HEK293 (cell line): ENCODE results near the gene SLC51B.

Source experiments
- CTCF ChIA-PET: fragments of 350-600 bp; formaldehyde crosslinking; extraction: SDS; loops from one replicate; lab custom pipeline; 2021; ENCODE audit warnings: antibody characterized with exemption; lab: Yijun Ruan, JAX
- POLR2A ChIA-PET: fragments of 300-600 bp; formaldehyde crosslinking; extraction: SDS; loops from one replicate; lab custom pipeline; 2020; ENCODE audit warnings: antibody characterized with exemption, inconsistent platforms; lab: Yijun Ruan, JAX
- H3K27ac ChIP-seq: fragments of 200-500 bp; sonication (Bioruptor generic); 2 replicates; pipeline ENCODE4 v1.5.1; 2014; ENCODE audit warnings: low read depth, low read length, control low read depth, inconsistent platforms; ENCODE audit errors: extremely low read depth
- H3K36me3 ChIP-seq, 2 experiments: fragments of 200-500 bp in 1 of 2; sonication (Bioruptor generic) in 1 of 2; 1 replicate in 1 of 2; 2 replicates in 1 of 2; pipeline ENCODE4 v1.5.1; 2014 to 2017; ENCODE audit warnings: inconsistent platforms in 2 of 2, low read length in 2 of 2; ENCODE audit not compliant: control insufficient read depth in 2 of 2, insufficient read depth in 1 of 2
- H3K4me1 ChIP-seq: fragments of 200-500 bp; sonication (Bioruptor generic); 2 replicates; pipeline ENCODE4 v1.5.1; 2014; ENCODE audit warnings: mild to moderate bottlenecking, low read length, inconsistent platforms; ENCODE audit not compliant: control insufficient read depth, insufficient read depth
- H3K4me3 ChIP-seq: 2 replicates; pipeline ENCODE4 v1.5.1; 2011; ENCODE audit warnings: low read depth, mild to moderate bottlenecking, control low read depth, low read length, moderate library complexity
- H3K9me3 ChIP-seq: fragments of 200-500 bp; sonication (Bioruptor generic); 2 replicates; pipeline ENCODE4 v1.5.1; 2014; ENCODE audit warnings: low read depth, low read length, inconsistent platforms; ENCODE audit not compliant: control insufficient read depth, insufficient read depth
- GLIS1 ChIP-seq: fragments of 450-650 bp; formaldehyde crosslinking; IDR thresholded peaks from 2 replicates; pipeline ENCODE4 v1.5.1; 2016; ENCODE audit warnings: missing biosample characterization, missing genetic modification characterization
- GLIS2 ChIP-seq: fragments of 450-650 bp; formaldehyde crosslinking; IDR thresholded peaks from 2 replicates; pipeline ENCODE4 v1.5.1; 2016; ENCODE audit warnings: missing biosample characterization, missing genetic modification characterization
- OVOL3 ChIP-seq: fragments of 450-650 bp; formaldehyde crosslinking; IDR thresholded peaks from 2 replicates; pipeline ENCODE4 v1.5.1; 2016; ENCODE audit warnings: missing biosample characterization, missing genetic modification characterization
- PRDM10 ChIP-seq: fragments of 450-650 bp; formaldehyde crosslinking; IDR thresholded peaks from 2 replicates; pipeline ENCODE4 v1.5.1; 2016; ENCODE audit warnings: missing biosample characterization, missing genetic modification characterization
- SP3 ChIP-seq: fragments of 450-650 bp; formaldehyde crosslinking; IDR thresholded peaks from 2 replicates; pipeline ENCODE4 v1.5.1; 2016; ENCODE audit warnings: missing biosample characterization, missing genetic modification characterization
- ZBTB48 ChIP-seq: fragments of 450-650 bp; formaldehyde crosslinking; IDR thresholded peaks from 2 replicates; pipeline ENCODE4 v1.5.1; 2016; ENCODE audit warnings: missing biosample characterization, missing genetic modification characterization
- ZNF155 ChIP-seq: fragments of 450-650 bp; formaldehyde crosslinking; IDR thresholded peaks from 2 replicates; pipeline ENCODE4 v1.5.1; 2016; ENCODE audit warnings: missing biosample characterization, missing genetic modification characterization
- ZNF157 ChIP-seq: fragments of 450-650 bp; formaldehyde crosslinking; IDR thresholded peaks from 2 replicates; pipeline ENCODE4 v1.5.1; 2016; ENCODE audit warnings: missing biosample characterization, missing genetic modification characterization
- ZNF16 ChIP-seq: fragments of 450-650 bp; formaldehyde crosslinking; IDR thresholded peaks from 2 replicates; pipeline ENCODE4 v1.5.1; 2016; ENCODE audit warnings: low read depth, missing biosample characterization, missing genetic modification characterization
- ZNF280D ChIP-seq: fragments of 450-650 bp; formaldehyde crosslinking; IDR thresholded peaks from 2 replicates; pipeline ENCODE4 v1.5.1; 2016; ENCODE audit warnings: missing biosample characterization, missing genetic modification characterization
- ZNF324 ChIP-seq: fragments of 450-650 bp; formaldehyde crosslinking; IDR thresholded peaks from 2 replicates; pipeline ENCODE4 v1.5.1; 2016; ENCODE audit warnings: missing biosample characterization, missing genetic modification characterization
- ZNF404 ChIP-seq: fragments of 450-650 bp; formaldehyde crosslinking; IDR thresholded peaks from 2 replicates; pipeline ENCODE4 v1.5.1; 2017; ENCODE audit warnings: missing biosample characterization, missing genetic modification characterization
- ZNF518A ChIP-seq: fragments of 450-650 bp; formaldehyde crosslinking; conservative IDR thresholded peaks from 2 replicates; pipeline ENCODE4 v1.5.1; 2016; ENCODE audit warnings: low read depth, missing biosample characterization, missing genetic modification characterization
- ZNF549 ChIP-seq: fragments of 450-650 bp; IDR thresholded peaks from 2 replicates; pipeline ENCODE4 v1.5.1; 2018; ENCODE audit warnings: missing biosample characterization, missing genetic modification characterization, mild to moderate bottlenecking, inconsistent platforms, moderate library complexity
- ZNF571 ChIP-seq: fragments of 450-650 bp; formaldehyde crosslinking; IDR thresholded peaks from 2 replicates; pipeline ENCODE4 v1.5.0; 2017; ENCODE audit warnings: missing biosample characterization, missing genetic modification characterization
- ZNF747 ChIP-seq: fragments of 450-650 bp; formaldehyde crosslinking; IDR thresholded peaks from 2 replicates; pipeline ENCODE4 v1.5.1; 2016; ENCODE audit warnings: missing biosample characterization, missing genetic modification characterization
- ZNF76 ChIP-seq: fragments of 450-650 bp; formaldehyde crosslinking; IDR thresholded peaks from 2 replicates; pipeline ENCODE4; 2016; ENCODE audit warnings: low read depth, missing biosample characterization, missing genetic modification characterization, borderline replicate concordance

The SLC51B gene

GRCh38 chr15:65094294-65094995 is 49.3 kb downstream of the SLC51B start:
- ChIA-PET CTCF (interaction anchor here (0.6 kb wide), 1 partner anchor 1316 kb away, joined by 3 read pairs; no protein-coding TSS in a partner anchor), POLR2A (no interaction called here)
- no peak overlapping the region for H3K4me3 ChIP-seq
- H3K4me1 ChIP-seq = no peaks in the 10 kb centered on the region
- H3K9me3 ChIP-seq = no peaks in the 10 kb centered on the region
- H3K36me3 ChIP-seq = peaks cover 0 to 24% of the 10 kb centered on the region in 2 experiments; a peak in 1 of 3 replicates
- peak; percentile 9; the same call in 1 of the 2 replicates for TF ChIP-seq GLIS1
- no peak for TF ChIP-seq ZNF155 (tag by site-specific recombination)
- TF ChIP-seq, all 188 proteins: peak for 1
- no peak overlapping the region for H3K27ac ChIP-seq

GRCh38 chr15:65095011-65095746 is 50.0 kb downstream of the SLC51B start:
- ChIA-PET CTCF (interaction anchor here (0.6 to 1.3 kb wide), 3 partner anchors 8 to 1317 kb away, joined by 3 to 6 read pairs (median 3); no protein-coding TSS in a partner anchor), POLR2A (no interaction called here)
- TF ChIP-seq GLIS1 = peak; percentile 61; the same call in 1 of the 2 replicates
- no peak for TF ChIP-seq ZNF549 (tag by site-specific recombination)
- no peak for TF ChIP-seq ZNF157 (tag by site-specific recombination)
- TF ChIP-seq ZNF324 (tag by site-specific recombination) = no peak
- H3K9me3 ChIP-seq = no peaks in the 10 kb centered on the region
- H3K4me3 ChIP-seq = no peak overlapping the region
- no peak overlapping the region for H3K27ac ChIP-seq
- H3K36me3 ChIP-seq = peaks cover 0 to 26% of the 10 kb centered on the region in 2 experiments; a peak in 2 of 3 replicates
- H3K4me1 ChIP-seq = no peaks in the 10 kb centered on the region

GRCh38 chr15:65095747-65096104 is 50.5 kb downstream of the SLC51B start:
- H3K4me3 ChIP-seq = no peak overlapping the region
- H3K9me3 ChIP-seq = no peaks in the 10 kb centered on the region
- H3K36me3 ChIP-seq = peaks cover 0 to 32% of the 10 kb centered on the region in 2 experiments; a peak in 2 of 3 replicates
- no peaks in the 10 kb centered on the region for H3K4me1 ChIP-seq
- no peak for TF ChIP-seq PRDM10 (tag by site-specific recombination)
- TF ChIP-seq ZNF571 (tag by site-specific recombination) = no peak
- TF ChIP-seq SP3 (tag by site-specific recombination) = no peak
- no peak for TF ChIP-seq ZNF747 (tag by site-specific recombination)
- TF ChIP-seq ZBTB48 (tag by site-specific recombination) = no peak
- TF ChIP-seq ZNF404 (tag by site-specific recombination) = no peak
- TF ChIP-seq GLIS2 (tag by site-specific recombination) = no peak
- TF ChIP-seq ZNF76 (tag by site-specific recombination) = no peak
- TF ChIP-seq ZNF280D = no peak
- no peak for TF ChIP-seq OVOL3 (tag by site-specific recombination)
- no peak for TF ChIP-seq ZNF16 (tag by site-specific recombination)
- TF ChIP-seq ZNF518A (tag by site-specific recombination) = no peak
- POLR2A ChIA-PET = no interaction called here
- H3K27ac ChIP-seq = no peak overlapping the region
- CTCF ChIA-PET = interaction anchor here (1.0 to 1.3 kb wide), 2 partner anchors 9 to 13 kb away, joined by 3 to 6 read pairs; no protein-coding TSS in a partner anchor
